RWPE1 (cell line): ENCODE data around the gene FAM184B.

ENCODE experiments used
- CTCF ChIA-PET: fragments of 350-600 bp; sonication (Branson Sonifier 250); formaldehyde crosslinking; extraction: SDS; loops from one replicate; lab custom pipeline; 2021; lab: Yijun Ruan, JAX
- POLR2A ChIA-PET: fragments of 400-600 bp; formaldehyde crosslinking; extraction: SDS; loops from one replicate; lab custom pipeline; 2020; ENCODE audit warnings: antibody characterized with exemption; ENCODE audit not compliant: low non-redundant PET; lab: Yijun Ruan, JAX
- DNase-seq: peaks from one replicate; pipeline ENCODE4 v3.0.0; 2012; ENCODE audit warnings: low spot score
- H3K27ac ChIP-seq: fragments of 450-650 bp; 2 replicates; pipeline ENCODE4 v1.5.1; 2017
- CTCF ChIP-seq: fragments of 450-650 bp; conservative IDR thresholded peaks from 2 replicates; pipeline ENCODE4 v1.5.1; 2017; ENCODE audit warnings: low read depth, mild to moderate bottlenecking

FAM184B gene

GRCh38 chr4:17760626-17761025, 20.8 kb downstream of the FAM184B start:
- TF ChIP-seq CTCF = no peak
- H3K27ac ChIP-seq = no peak overlapping the region
- ChIA-PET CTCF (no interaction called here), POLR2A (no interaction called here)
- no peak for DNase-seq

- ChIA-PET CTCF (no interaction called here), POLR2A (interaction anchor here (0.7 kb wide), 1 partner anchor 10 kb away, joined by 6 read pairs; no protein-coding TSS in a partner anchor)
- H3K27ac ChIP-seq = no peak overlapping the region
Observed at GRCh38 chr4:17758485-17758884, 22.9 kb downstream of the FAM184B start.

GRCh38 chr4:17757621-17758020, 23.8 kb downstream of the FAM184B start:
- POLR2A ChIA-PET = interaction anchor here (0.7 kb wide), 1 partner anchor 9 kb away, joined by 6 read pairs; no protein-coding TSS in a partner anchor
- no peak overlapping the region for H3K27ac ChIP-seq
- CTCF ChIA-PET = no interaction called here
- no peak for DNase-seq
- TF ChIP-seq CTCF = no peak

More at GRCh38 chr4:17758485-17758884, 22.9 kb downstream of the FAM184B start:
- no peak for TF ChIP-seq CTCF
- DNase-seq = no peak

- no peak for TF ChIP-seq CTCF
- ChIA-PET POLR2A (no interaction called here), CTCF (no interaction called here)
- DNase-seq = no peak
- no peak overlapping the region for H3K27ac ChIP-seq
Observed at GRCh38 chr4:17753646-17754045, 27.8 kb downstream of the FAM184B start.

GRCh38 chr4:17740702-17741101, 40.7 kb downstream of the FAM184B start:
- no peak overlapping the region for H3K27ac ChIP-seq
- ChIA-PET POLR2A (no interaction called here), CTCF (interaction anchor here (0.5 kb wide), 1 partner anchor 16 kb away, joined by 3 read pairs; no protein-coding TSS in a partner anchor)

GRCh38 chr4:17736484-17736883, 44.9 kb downstream of the FAM184B start:
- ChIA-PET CTCF (interaction anchor here (0.7 kb wide), 1 partner anchor 100 kb away, joined by 4 read pairs; no protein-coding TSS in a partner anchor), POLR2A (no interaction called here)
- DNase-seq = no peak
- TF ChIP-seq CTCF = no peak
- no peak overlapping the region for H3K27ac ChIP-seq

More at GRCh38 chr4:17740702-17741101, 40.7 kb downstream of the FAM184B start:
- no peak for DNase-seq
- no peak for TF ChIP-seq CTCF
